Panc1 (cell line): ENCODE measurements around the gene OR2V1. TPM values are rescaled to one million over a fixed set of nuclear protein-coding genes. Genes with fewer than 3 reads are reported as not detected.
"Not testable (repeated sequence)": the region's sequence is repeated elsewhere in the genome, so short reads cannot be mapped to it uniquely, and the experiment has no call there.

Experiments used
- ATAC-seq: fragments of 200-7000 bp; cut with Tn5 transposase; 2 replicates; pipeline ENCODE4 v1.9.1; 2020; ENCODE audit warnings: mild to moderate bottlenecking, moderate library complexity
- BruUV-seq: library from RNA; stranded (reverse); fragments of 400-500 nt; replicated peaks from 2 replicates; lab custom pipeline; 2021; lab: Mats Ljungman, UMichigan
- CTCF ChIA-PET: fragments of 300-600 bp; sonication (Branson Sonifier 250); formaldehyde crosslinking; loops from one replicate; lab custom pipeline; 2022; ENCODE audit warnings: antibody characterized with exemption; lab: Charles Lee
- POLR2A ChIA-PET: fragments of 300-600 bp; sonication (Branson Sonifier 250); formaldehyde crosslinking; loops from one replicate; lab custom pipeline; 2022; ENCODE audit warnings: antibody characterized with exemption; lab: Charles Lee
- DNase-seq: peaks from one replicate; pipeline ENCODE4 v3.0.0-alpha.2; 2010; ENCODE audit warnings: low read depth, low spot score
- H3K27ac ChIP-seq: 2 replicates; pipeline ENCODE4 v1.5.1; 2011; ENCODE audit warnings: mild to moderate bottlenecking, low read length, inconsistent platforms
- H3K27me3 ChIP-seq: fragments of 200-500 bp; sonication (Bioruptor generic); 2 replicates; pipeline ENCODE4 v1.6.0; 2014; ENCODE audit warnings: low read length, inconsistent platforms; ENCODE audit not compliant: control insufficient read depth, insufficient read depth
- H3K36me3 ChIP-seq: fragments of 200-500 bp; sonication (Bioruptor generic); 2 replicates; pipeline ENCODE4 v1.5.1; 2014; ENCODE audit warnings: inconsistent platforms, mild to moderate bottlenecking, low read length, moderate library complexity; ENCODE audit not compliant: control insufficient read depth, insufficient read depth
- H3K4me1 ChIP-seq: 2 replicates; pipeline ENCODE4 v1.5.1; 2011; ENCODE audit warnings: inconsistent platforms, mild to moderate bottlenecking, low read length, moderate library complexity; ENCODE audit not compliant: control insufficient read depth, insufficient read depth
- H3K4me3 ChIP-seq, 2 experiments: 2 replicates each; pipeline ENCODE4 v1.5.1; 2011 to 2012; ENCODE audit warnings: low read depth in 2 of 2, low read length in 2 of 2, mild to moderate bottlenecking in 2 of 2, inconsistent platforms in 1 of 2, moderate library complexity in 1 of 2
- H3K9me3 ChIP-seq: fragments of 200-500 bp; sonication (Bioruptor generic); 2 replicates; pipeline ENCODE4 v1.5.1; 2014; ENCODE audit warnings: low read depth, mild to moderate bottlenecking, inconsistent platforms, low read length, moderate library complexity; ENCODE audit not compliant: control insufficient read depth, insufficient read depth
- POLR2AphosphoS5 ChIP-seq: IDR thresholded peaks from 2 replicates; pipeline ENCODE4 v1.6.1; 2012; ENCODE audit warnings: mild to moderate bottlenecking, low read depth, low read length, moderate library complexity
- SIN3A ChIP-seq: IDR thresholded peaks from 2 replicates; pipeline ENCODE4 v1.6.1; 2012; ENCODE audit warnings: low read depth, mild to moderate bottlenecking, low read length, moderate library complexity, borderline replicate concordance; ENCODE audit not compliant: insufficient read depth
- TCF7L2 ChIP-seq: IDR thresholded peaks from 2 replicates; pipeline ENCODE4 v1.6.1; 2011; ENCODE audit warnings: mild to moderate bottlenecking, low read depth, low read length, inconsistent platforms
- in situ Hi-C: cut with HindIII; loops from 2 replicates; pipeline ENCODE4 v1.10.0; 2016; ENCODE audit warnings: low sequenced_read_pairs, low pct_unique_long_range_greater_than_20kb
- intact Hi-C: fragments of 100-400 bp; cut with micrococcal nuclease; formaldehyde crosslinking; loops from one replicate; pipeline ENCODE4 v1.10.0; 2022; ENCODE audit not compliant: unreplicated experiment
- total RNA-seq: library from RNA; stranded (reverse); gene quantifications from one replicate; pipeline ENCODE4 v1.2.1, GENCODE V29; 2021; ENCODE audit not compliant: unreplicated experiment
- TF ChIP-seq, protein P1 (sequence below): fragments of 450-650 bp; IDR thresholded peaks from 2 replicates; pipeline ENCODE4 v1.5.1; 2017; ENCODE audit warnings: mild to moderate bottlenecking
- TF ChIP-seq, protein P2 (sequence below), 2 experiments: IDR thresholded peaks; 2 replicates each; pipeline ENCODE4 v1.6.1; 2011 to 2012; ENCODE audit warnings: low read depth in 2 of 2, control low read depth in 1 of 2, low read length in 1 of 2, mild to moderate bottlenecking in 1 of 2, moderate library complexity in 1 of 2; ENCODE audit not compliant: insufficient read depth in 1 of 2

Gene OR2V1
- total RNA-seq, 1 experiment from 2014 or later: not detected

DNA sequence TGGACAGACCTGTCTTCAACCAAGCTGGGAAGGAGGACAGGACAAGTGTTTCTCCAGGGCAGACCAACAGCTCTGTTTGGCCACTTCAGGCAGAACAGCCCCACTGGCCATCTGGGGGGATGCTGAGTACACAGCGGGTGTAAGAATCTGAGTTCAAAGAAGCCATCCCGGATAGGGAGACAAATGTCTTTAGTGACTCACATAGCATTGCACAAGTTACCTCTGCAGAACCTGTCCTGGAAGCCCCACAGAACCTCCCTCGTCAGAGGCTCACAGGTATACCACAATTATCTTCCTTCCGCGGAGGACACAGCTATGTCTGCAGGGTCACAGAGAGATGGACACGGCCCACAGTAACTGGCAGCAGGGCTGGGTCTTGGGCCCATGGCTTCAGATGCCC, 18.4 kb upstream of the OR2V1 start:
- Histone ChIP-seq H3K4me1 (peaks cover 14% of the 10 kb centered on the region), H3K27ac (no peak overlapping the region), H3K4me3 (no peak overlapping the region), H3K27me3 (no peaks in the 10 kb centered on the region), H3K36me3 (no peaks in the 10 kb centered on the region), H3K9me3 (peaks cover 3% of the 10 kb centered on the region; the same call in 1 of the 2 replicates)
- no TSS peak for BruUV-seq
- in situ Hi-C loops: no loop called here
- CTCF ChIA-PET: no interaction called here
- TF ChIP-seq POLR2AphosphoS5 (no peak), TCF7L2 (no peak)
- TF ChIP-seq, protein P1, sequence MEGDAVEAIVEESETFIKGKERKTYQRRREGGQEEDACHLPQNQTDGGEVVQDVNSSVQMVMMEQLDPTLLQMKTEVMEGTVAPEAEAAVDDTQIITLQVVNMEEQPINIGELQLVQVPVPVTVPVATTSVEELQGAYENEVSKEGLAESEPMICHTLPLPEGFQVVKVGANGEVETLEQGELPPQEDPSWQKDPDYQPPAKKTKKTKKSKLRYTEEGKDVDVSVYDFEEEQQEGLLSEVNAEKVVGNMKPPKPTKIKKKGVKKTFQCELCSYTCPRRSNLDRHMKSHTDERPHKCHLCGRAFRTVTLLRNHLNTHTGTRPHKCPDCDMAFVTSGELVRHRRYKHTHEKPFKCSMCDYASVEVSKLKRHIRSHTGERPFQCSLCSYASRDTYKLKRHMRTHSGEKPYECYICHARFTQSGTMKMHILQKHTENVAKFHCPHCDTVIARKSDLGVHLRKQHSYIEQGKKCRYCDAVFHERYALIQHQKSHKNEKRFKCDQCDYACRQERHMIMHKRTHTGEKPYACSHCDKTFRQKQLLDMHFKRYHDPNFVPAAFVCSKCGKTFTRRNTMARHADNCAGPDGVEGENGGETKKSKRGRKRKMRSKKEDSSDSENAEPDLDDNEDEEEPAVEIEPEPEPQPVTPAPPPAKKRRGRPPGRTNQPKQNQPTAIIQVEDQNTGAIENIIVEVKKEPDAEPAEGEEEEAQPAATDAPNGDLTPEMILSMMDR: no peak
- TF ChIP-seq, protein P2, sequence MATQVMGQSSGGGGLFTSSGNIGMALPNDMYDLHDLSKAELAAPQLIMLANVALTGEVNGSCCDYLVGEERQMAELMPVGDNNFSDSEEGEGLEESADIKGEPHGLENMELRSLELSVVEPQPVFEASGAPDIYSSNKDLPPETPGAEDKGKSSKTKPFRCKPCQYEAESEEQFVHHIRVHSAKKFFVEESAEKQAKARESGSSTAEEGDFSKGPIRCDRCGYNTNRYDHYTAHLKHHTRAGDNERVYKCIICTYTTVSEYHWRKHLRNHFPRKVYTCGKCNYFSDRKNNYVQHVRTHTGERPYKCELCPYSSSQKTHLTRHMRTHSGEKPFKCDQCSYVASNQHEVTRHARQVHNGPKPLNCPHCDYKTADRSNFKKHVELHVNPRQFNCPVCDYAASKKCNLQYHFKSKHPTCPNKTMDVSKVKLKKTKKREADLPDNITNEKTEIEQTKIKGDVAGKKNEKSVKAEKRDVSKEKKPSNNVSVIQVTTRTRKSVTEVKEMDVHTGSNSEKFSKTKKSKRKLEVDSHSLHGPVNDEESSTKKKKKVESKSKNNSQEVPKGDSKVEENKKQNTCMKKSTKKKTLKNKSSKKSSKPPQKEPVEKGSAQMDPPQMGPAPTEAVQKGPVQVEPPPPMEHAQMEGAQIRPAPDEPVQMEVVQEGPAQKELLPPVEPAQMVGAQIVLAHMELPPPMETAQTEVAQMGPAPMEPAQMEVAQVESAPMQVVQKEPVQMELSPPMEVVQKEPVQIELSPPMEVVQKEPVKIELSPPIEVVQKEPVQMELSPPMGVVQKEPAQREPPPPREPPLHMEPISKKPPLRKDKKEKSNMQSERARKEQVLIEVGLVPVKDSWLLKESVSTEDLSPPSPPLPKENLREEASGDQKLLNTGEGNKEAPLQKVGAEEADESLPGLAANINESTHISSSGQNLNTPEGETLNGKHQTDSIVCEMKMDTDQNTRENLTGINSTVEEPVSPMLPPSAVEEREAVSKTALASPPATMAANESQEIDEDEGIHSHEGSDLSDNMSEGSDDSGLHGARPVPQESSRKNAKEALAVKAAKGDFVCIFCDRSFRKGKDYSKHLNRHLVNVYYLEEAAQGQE (IDR thresholded peaks at IDR 0.05; ENCODE audit: insufficient read depth in 1 of 2, low read depth in 2 of 2, low read length in 1 of 2): no peak
- intact Hi-C loops: no loop called here
- POLR2A ChIA-PET: no interaction called here
- DNase-seq: no peak
- no peak for ATAC-seq

GRCh38 chr5:181146927-181147636, 16.1 kb upstream of the OR2V1 start, which contains the start of gene OR2V2:
Gene OR2V2, plus strand, starts transcription at chr5:181147586. Its CDS starts 7,357 bp downstream, at chr5:181154943.
- in situ Hi-C loops, POLR2A ChIA-PET, H3K4me1 ChIP-seq, CTCF ChIA-PET, H3K27ac ChIP-seq, H3K4me3 ChIP-seq, H3K36me3 ChIP-seq, H3K9me3 ChIP-seq, intact Hi-C loops, H3K27me3 ChIP-seq, ATAC-seq, BruUV-seq, DNase-seq: not testable (repeated sequence)

GRCh38 chr5:181145133-181145532, 14.2 kb upstream of the OR2V1 start:
- Histone ChIP-seq H3K27me3 (no peaks in the 10 kb centered on the region), H3K4me1 (no peaks in the 10 kb centered on the region), H3K9me3 (no peaks in the 10 kb centered on the region), H3K36me3 (no peaks in the 10 kb centered on the region), H3K27ac (no peak overlapping the region), H3K4me3 (no peak overlapping the region)
- intact Hi-C loops: no loop called here
- ChIA-PET CTCF (no interaction called here), POLR2A (no interaction called here)
- in situ Hi-C loops: no loop called here
- TF ChIP-seq POLR2AphosphoS5 (no peak), TCF7L2 (no peak), SIN3A (no peak)
- TF ChIP-seq, protein P1: no peak
- TF ChIP-seq, protein P2 (IDR thresholded peaks at IDR 0.05; ENCODE audit: insufficient read depth in 1 of 2, low read depth in 2 of 2, low read length in 1 of 2): no peak
- DNase-seq (no peak), ATAC-seq (no peak)
- BruUV-seq: no TSS peak
